GM18873 (cell line): ENCODE measurements around the gene OR10V1.
A peak's percentile ranks its signal among the peaks of the same experiment; 100 is the strongest.

ENCODE experiments used
- ATAC-seq: cut with Tn5 transposase; IDR thresholded peaks from one replicate; pipeline ENCODE4 v1.9.1; 2021; ENCODE audit warnings: mild to moderate bottlenecking, moderate library complexity, moderate number of reproducible peaks; ENCODE audit not compliant: unreplicated experiment, low FRiP score

The OR10V1 gene, protein sequence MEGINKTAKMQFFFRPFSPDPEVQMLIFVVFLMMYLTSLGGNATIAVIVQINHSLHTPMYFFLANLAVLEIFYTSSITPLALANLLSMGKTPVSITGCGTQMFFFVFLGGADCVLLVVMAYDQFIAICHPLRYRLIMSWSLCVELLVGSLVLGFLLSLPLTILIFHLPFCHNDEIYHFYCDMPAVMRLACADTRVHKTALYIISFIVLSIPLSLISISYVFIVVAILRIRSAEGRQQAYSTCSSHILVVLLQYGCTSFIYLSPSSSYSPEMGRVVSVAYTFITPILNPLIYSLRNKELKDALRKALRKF

DNA sequence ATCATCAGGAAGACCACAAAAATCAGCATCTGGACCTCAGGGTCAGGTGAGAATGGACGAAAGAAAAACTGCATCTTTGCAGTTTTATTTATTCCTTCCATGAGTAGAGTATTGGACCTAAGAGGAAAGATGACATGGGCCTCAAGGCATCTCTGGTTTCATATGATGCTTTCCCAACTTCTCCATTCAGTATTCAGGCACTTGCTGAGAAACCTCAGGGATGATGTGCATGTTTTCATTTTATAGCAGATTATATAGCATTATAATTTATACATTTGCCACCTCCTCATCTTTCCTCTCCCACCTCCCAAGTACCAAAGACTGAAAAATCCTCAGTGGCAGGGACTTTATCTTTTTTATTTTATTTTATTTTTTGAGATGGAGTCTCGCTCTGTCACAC, at the start of gene OR10V1:
Gene OR10V1, minus strand, starts transcription at position 101 of the 400 bp plus-strand sequence. Its CDS starts 0 bp downstream, at position 101.
- ATAC-seq, result no peak

DNA sequence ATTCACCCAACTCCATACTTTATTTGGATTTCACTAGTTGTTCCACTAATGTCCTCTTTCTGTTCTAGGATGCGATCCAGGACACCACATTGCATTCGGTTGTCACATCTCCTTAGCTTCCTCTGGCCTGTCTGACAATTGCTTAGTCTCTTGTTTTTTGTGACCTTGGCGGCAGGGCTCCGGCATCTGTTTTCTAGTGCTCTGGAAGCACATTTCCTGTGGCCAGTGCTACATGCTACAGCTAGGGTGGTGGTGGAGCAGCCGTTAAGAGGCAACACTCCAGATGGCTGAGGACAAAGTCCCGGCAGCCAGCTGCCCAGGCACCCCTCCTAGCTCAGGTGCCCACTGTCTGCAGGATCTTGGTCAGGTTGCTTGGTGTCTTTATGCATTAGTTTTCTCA, 48.3 kb upstream of the OR10V1 start:
- no peak for ATAC-seq

DNA sequence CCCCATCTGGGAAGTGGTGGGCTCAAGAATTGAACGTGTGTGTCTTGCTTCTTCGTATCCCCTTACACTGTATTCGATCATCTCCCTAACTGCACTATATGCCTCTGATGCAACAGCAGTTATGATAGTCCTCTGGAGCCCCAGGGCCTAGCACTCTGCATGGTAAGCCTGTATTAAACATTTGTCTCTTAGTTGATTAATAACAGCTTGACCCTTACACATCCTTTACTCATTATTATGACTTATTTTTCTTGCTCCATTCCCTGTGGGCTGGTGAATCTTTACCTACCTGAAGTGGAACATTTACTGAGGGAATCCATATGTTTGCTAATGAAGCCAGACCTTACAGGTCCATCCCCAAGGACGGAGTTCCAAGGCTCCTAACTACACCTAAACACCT, 47.1 kb upstream of the OR10V1 start:
- no peak for ATAC-seq

DNA sequence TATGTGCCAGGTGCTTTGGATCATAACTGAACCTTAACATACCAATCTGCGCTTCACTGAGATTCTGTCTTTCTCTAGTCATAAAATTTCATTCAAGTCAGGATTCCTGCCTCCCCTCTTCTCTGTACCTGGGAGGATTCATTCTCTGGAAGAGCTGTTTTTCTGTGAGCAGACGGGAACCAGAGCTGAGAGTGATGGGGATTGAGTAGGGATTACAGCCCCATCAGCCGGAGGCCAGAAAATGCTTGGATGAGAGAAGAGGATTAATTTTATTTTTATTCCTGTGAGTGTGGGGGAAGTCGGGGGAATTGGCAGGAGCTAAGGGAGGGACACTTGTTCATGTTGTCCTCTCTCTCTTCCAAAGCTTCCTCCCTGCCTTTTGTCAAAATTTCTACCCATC, 46.3 kb upstream of the OR10V1 start:
- no peak for ATAC-seq

DNA sequence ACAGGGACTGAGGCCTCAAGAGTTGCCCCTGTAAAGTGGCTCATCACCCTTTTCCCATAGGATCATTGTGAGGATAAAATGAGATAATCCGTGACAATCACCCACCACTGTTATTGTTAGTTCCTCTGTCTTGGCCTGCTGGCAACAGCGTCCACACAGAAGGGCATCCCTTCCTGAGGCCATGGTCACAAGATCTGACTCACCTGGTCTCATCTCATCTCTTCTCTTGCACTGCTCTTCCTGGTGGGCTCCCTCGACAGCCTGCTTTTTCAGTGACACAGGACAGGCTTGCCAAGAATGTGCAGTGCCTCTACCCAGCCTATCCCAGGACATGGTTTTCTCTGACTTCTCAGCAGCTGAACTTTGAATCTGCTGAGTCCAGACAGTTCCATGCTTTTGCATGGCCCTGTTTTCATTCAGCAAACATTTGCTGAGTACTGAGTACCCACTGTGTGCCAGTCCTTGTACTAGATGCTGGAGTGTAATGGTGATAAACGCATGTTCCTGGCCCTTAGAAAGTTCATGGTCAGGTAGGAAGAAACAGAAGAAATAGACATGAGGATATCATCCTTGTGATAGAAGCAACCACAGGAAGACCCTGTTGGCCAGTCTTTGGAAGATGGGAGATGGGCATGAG, 44.9 kb upstream of the OR10V1 start:
- ATAC-seq, result no peak

DNA sequence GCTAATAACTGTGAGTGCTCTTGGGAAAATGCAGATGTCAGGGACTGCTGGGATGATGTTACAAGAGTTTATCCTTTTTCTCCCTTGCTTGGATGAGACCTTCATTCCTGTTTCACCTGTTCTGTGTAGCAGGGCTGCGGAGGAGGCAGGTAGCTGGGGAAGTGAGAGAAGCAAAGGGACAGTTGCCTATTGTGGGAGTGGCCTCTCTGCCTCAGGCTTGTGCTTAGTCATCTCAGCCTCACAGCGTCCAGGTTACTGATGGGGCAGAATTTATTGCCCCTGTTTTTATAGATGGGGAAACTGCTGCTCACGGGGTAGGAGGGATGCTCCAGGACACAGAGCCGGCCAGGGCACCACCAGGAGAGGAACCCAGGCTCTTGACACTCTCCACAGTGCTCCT, 43.2 kb upstream of the OR10V1 start:
- no peak for ATAC-seq

DNA sequence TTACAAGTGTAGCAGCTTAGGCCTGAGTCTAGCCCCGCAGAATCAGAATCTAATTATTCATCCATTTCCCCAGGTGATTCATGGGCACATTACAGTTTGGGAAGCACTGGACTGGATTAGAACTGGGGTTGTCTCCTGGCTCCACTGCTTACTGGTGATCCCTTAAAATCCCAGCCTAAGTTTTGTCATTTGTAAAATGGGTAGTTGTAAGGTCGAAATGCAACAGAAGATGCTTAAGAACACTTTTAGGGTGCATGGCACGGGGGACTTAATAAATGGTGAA, 42.9 kb upstream of the OR10V1 start:
- ATAC-seq, result no peak

DNA sequence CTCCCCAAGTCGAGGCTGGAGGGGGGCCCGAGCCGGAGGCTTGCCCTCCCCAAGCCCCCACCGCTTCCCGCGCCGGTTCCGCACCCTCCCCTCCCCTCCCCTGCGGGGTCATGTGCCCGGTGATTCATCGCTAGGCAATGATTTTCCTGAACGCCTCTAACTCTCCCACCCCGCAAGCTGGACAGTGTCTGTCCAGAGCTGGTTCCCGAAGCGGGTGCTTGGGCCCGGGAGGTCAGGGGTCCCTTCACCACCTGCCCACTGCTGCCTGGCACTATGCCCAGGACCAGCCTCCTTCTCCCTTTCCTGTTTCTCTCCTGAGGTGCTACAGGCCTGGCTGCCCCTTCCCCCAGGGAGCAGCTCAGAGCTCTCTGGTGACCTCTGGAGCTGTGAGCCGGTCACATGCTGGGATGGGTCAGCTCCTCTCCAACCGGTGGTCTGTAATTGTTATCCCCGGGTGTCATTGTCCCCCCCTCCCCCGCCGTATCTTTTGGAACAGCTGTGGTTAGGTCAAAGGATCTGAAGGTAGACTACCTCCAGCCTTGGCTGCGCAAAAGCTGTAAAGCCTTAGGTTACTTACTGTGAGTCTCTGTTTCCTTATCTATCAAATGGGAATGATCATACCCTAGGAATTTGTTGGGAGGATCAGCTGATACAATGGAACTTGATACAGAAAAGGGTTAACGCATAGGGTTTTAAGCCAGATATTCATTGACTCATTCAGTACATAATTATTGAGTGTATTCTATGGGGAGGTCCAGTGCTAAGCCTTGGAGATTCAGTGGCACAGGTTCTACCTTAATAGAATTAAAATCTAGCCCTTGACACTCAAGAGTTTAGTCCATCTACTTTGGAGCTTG, 42.3 kb upstream of the OR10V1 start:
- no peak for ATAC-seq

DNA sequence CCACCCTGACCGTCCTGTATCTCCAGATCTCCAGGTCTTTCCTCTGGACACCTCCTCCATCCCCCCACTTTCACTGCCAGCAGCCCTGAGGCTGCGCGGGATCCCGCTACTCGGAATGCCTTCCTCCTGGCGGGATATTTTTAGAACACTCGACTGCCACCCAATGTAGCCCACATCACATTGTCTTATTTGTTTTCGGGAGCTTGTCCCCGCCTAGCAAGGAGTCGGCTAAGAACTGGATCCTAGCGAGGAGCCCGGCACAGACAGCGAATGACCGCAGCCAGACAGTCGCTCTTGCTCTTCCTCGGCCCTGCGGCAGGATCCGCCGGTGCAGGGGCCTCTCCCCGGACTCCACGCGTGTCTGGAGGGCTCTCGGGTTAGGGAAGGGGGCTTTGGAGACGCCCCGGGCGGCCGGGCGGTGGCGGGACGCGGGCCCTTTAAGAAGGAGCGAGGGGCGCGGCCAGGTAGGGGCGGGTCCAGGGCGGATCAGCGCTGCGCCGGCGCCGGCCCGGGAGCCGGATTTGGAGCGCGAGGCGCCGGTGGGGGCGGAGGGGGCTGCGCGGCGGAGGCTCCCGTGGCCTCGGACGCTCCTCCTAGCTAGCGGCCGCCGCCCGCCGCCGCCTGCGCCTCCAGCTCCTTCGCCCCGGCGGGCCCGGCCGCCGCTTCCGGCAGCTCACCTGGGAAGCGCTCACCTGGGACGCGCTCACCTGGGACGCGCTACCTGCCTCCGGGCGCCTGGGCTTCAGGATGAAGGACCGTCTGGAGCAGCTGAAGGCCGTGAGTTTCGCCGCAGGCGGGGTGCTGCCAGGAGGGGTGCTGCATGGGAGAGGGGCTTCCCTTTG, 41.4 kb upstream of the OR10V1 start, which contains the start of gene STX3:
Gene STX3, plus strand, starts transcription at position 518 of the 842 bp plus-strand sequence. Its CDS starts 230 bp downstream, at position 748.
- ATAC-seq, result no peak

DNA sequence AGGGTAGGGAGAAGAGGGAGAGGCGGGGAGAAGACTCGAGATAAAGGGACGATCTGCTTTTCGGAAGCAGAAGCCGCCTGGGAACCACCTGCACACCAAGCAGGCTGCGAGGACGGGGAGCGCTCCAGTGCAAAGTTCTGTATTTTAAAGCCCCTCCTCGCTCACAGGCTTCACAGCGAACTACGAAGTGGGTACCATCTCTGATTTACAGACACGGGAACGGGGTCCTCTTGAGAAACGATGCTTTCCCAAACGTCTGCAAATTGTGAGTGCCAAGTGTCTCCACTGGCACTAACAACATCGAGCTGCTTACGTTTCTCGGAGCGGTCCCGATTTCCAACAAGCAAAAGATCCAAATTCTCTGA, 40.8 kb upstream of the OR10V1 start:
- ATAC-seq, result no peak

DNA sequence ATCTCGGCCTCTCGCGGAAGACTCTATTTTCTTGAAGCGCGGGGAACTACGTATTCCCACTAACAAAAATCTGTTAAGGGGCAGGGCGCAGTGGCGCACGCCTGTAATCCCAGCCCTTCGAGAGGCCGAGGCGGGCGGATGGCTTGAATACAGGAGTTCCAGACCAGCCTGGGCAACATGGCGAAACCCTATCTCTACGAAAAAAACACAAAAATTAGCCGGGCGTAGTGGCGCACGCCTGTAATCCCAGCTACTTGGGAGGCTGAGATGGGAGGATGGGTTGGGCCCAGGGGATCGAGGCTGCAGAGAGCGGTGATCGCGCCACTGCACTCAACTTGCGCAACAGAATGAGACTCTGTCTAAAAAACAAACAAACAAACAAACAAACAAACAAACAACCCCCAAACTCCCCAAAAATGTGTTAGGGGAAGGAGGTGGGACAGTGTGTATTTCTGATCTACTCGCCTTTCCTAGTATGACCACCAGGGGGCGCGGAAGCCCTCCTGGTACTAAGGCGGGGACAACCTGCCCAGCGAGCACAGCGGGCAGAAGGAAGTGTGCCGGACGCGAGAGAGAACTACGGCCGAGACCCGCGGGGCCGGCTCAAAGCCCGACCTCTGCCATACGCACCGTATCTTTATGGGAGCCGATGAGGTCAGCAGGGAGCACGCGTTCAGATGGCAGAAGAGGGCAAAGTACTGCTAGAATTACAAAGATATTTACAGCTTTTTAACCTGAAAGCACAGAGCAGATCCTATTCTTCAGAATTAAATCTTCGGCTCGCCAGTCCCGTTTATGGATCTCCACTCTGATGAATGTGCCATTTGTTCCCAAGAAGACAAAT, 40.2 kb upstream of the OR10V1 start:
- ATAC-seq, result peak; percentile 78

DNA sequence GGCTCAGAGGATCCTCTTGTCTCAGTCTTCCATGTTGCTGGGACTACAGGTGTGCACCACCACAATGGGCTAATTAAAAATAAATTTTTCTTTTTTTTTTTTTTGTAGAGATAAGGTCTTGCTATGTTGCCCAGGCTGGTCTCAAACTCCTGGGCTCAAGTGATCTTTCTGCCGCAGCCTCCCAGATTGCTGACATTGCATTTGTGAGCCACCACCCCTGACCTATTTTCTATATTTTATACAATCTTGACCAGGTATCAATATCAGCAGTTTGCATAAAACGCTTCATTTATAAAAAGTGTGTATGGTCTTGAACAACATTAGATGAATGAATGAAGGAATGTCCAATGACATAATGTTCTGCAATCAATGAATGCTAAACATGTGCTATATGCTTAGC, 32.5 kb upstream of the OR10V1 start:
- no peak for ATAC-seq

DNA sequence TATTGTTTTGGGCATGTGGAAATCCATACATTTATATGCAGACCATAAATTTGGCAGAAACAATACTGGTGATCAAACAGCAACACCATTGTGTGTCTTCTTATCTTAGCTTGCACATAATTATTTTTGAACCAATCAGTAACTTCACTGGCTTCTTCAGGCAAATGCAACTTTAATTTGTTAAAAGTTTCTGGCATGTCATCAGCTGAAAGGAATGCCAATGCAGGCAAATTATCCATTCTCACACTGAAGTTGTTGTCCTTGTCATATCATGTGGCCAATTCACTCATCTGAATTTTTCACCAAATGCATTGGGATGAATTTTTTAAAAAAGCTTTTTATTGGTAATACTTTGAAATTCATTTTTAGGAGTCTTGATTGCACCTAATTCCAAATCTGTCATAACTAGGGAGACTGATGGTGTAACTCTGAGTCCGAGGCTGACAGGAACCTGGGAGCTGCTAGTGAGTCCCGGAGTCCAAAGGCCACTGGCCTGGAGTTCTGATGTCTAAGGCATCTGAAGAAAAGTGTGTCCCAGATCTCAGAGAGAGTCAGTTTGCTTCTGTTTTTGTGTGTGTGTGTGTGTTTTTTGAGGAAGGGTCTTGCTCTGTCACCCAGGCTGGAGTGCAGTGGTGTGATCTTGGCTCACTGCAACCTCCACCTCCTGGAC, 17.4 kb upstream of the OR10V1 start:
- ATAC-seq, result no peak

DNA sequence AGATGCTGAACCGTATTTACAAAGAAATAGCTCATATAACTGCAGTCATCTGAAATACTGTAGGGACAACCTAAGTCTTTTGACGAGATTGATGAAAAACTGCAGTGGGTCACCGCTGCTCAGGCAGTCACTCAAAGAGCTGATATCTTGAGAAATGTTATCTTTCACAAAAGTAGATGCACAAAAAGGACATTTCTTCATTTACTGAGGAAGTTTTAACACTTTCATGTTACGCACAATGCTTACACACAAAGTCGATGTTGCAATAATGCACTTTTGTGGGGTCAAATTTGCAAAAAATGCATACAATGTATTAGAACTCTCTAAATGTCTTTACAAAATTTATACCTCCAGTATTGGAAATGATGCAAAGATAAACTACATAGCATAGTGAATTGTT, 16.2 kb upstream of the OR10V1 start:
- no peak for ATAC-seq

DNA sequence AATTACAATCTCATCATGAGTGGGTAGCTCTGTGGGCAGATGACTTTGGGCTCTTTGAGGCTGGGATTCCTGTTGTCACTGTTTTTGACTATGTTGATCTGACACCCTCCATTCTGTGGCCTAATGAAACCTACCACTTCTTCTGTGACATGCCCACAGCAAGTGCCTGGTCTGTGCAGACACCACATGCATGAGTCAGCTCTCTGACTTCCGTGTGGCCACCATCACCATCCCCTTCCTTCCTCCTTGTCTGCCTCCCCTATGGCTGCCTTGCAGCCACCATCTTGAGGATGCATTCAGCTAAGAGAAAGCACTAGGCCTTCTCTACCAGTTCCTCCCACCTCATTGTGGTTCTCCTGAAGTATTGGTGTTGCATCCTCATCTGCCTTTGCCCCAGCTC, 15.3 kb upstream of the OR10V1 start:
- ATAC-seq, result no peak

DNA sequence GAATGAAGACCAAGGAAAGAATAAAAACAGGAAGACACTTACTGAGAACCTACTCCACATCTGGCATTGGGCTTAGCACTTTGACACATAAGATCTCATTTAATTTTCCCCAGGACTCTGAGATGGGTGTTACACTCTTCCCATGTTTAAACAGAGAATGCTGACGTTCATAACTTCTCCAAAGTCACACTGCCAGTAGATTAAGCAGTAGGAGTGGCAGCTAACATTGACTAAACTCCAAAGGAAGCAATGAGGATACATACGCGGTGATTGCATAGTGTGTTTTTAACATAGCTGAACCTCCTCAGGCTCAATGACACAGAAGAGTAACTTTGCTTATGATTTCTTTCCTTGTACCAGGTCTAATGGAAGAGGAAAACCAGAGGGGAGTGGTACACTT, 14.5 kb upstream of the OR10V1 start:
- no peak for ATAC-seq

DNA sequence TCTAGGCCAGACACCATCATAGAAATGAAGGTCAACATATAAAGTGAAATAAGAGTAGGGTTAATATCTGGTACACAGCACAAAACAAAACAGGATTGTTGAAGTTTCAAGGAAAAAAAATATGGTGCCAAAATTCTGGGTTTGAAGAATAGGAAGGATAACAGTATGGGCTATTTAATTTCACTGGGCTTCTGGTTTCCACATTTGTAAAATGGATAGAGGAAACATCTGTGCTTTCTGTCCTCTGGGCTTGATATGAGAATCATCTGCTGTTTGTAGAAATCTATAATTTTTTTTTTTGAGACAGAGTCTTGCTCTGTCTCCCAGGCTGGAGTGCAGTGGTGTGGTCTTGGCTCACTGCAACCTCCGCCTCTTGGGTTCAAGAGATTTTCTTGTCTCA, 13.8 kb upstream of the OR10V1 start:
- no peak for ATAC-seq

DNA sequence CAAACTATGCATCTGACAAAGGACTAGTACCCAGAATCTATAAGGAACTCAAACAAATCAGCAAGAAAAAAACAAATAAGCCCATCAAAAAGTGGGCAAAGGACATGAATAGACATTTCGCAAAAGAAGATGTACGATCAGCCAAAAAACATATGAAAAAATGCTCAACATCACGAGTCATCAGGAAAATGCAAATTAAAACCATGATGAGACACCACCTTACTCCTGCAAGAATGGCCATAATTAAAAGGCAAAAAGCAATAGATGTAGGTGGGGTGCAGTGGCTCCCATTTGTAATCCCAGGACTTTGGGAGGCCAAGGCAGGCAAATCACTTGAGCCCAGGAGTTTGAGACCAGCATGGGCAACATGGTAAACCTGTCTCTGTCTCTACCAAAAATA, 10.4 kb upstream of the OR10V1 start:
- no peak for ATAC-seq

DNA sequence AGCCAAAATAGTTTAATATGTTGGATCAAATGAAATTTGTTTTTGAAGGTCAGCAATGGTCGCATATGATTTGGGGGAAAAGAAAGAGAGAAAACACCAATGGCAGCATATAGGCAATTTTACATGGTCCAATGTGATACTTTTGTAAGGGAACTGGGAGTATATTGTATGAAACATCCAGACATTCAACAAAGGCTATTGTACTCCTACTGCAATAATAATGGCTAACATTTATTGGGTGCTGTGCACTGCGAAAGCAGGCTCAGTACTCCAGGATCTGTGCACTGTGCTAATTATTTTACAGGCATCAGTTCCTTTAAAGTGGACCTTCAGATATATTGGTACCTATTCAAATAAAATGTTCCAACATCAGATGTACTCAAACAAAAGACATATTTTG, 5.9 kb upstream of the OR10V1 start:
- no peak for ATAC-seq
